Caco-2 (cell line): ENCODE data around the gene C3orf20. TPM values are rescaled to one million over a fixed set of nuclear protein-coding genes. Genes with fewer than 3 reads are reported as not detected.

Source experiments
- BruUV-seq: library from RNA; stranded (reverse); fragments of 400-500 nt; replicated peaks from 2 replicates; lab custom pipeline; 2021; lab: Mats Ljungman, UMichigan
- CTCF ChIA-PET: fragments of 300-600 bp; sonication (Branson Sonifier 250); formaldehyde crosslinking; loops from one replicate; lab custom pipeline; 2022; ENCODE audit warnings: antibody characterized with exemption; lab: Charles Lee
- POLR2A ChIA-PET: fragments of 300-600 bp; sonication (Branson Sonifier 250); formaldehyde crosslinking; loops from one replicate; lab custom pipeline; 2022; ENCODE audit warnings: antibody characterized with exemption; lab: Charles Lee
- DNase-seq, 2 experiments: peaks; one replicate each; pipeline versions ENCODE4 v3.0.0 to v3.0.0-alpha.2; 2020 to 2022
- H3K27me3 ChIP-seq: replicated peaks from 2 replicates; pipeline ENCODE4 v1.6.0; 2011; ENCODE audit warnings: low read length; ENCODE audit not compliant: control insufficient read depth, insufficient read depth
- H3K36me3 ChIP-seq: 2 replicates; pipeline ENCODE4 v1.5.1; 2011; ENCODE audit warnings: low read length; ENCODE audit not compliant: control insufficient read depth, insufficient read depth
- H3K4me1 ChIP-seq: fragments of 250-450 bp; sonication (Bioruptor Pico); 2 replicates; pipeline ENCODE4 v1.5.1; 2020; ENCODE audit warnings: mild to moderate bottlenecking
- H3K4me3 ChIP-seq: 2 replicates; pipeline ENCODE4 v1.5.1; 2011; ENCODE audit warnings: low read depth, mild to moderate bottlenecking, control low read depth, low read length
- H3K9me3 ChIP-seq: fragments of 250-450 bp; sonication (Bioruptor Pico); 2 replicates; pipeline ENCODE4 v1.5.1; 2020; ENCODE audit warnings: mild to moderate bottlenecking, moderate library complexity
- H3K27ac Mint-ChIP-seq: one replicate; pipeline ENCODE4 v1.8.0; 2022; ENCODE audit warnings: mixed read lengths; ENCODE audit not compliant: unreplicated experiment
- H3K27me3 Mint-ChIP-seq: one replicate; pipeline ENCODE4 v1.8.0; 2022; ENCODE audit warnings: mixed read lengths; ENCODE audit not compliant: insufficient read depth, unreplicated experiment
- H3K36me3 Mint-ChIP-seq: one replicate; pipeline ENCODE4 v1.8.0; 2022; ENCODE audit warnings: mild to moderate bottlenecking, mixed read lengths; ENCODE audit not compliant: insufficient read depth, unreplicated experiment
- H3K4me1 Mint-ChIP-seq: one replicate; pipeline ENCODE4 v1.8.0; 2022; ENCODE audit warnings: low read depth, mixed read lengths; ENCODE audit not compliant: unreplicated experiment
- H3K4me3 Mint-ChIP-seq: one replicate; pipeline ENCODE4 v1.8.0; 2022; ENCODE audit warnings: mild to moderate bottlenecking, moderate library complexity, mixed read lengths; ENCODE audit not compliant: unreplicated experiment
- H3K9me3 Mint-ChIP-seq: one replicate; pipeline ENCODE4 v1.8.0; 2022; ENCODE audit warnings: mixed read lengths; ENCODE audit not compliant: unreplicated experiment
- intact Hi-C: fragments of 100-400 bp; cut with micrococcal nuclease; formaldehyde crosslinking; loops from one replicate; pipeline ENCODE4 v1.10.0; 2022; ENCODE audit not compliant: unreplicated experiment
- total RNA-seq: library from RNA; stranded (reverse); gene quantifications from 2 replicates; pipeline ENCODE4 v1.2.3, GENCODE V29; 2022
- TF ChIP-seq, protein P1 (sequence below), 2 experiments: fragments of 200-600 bp in 1 of 2; IDR thresholded peaks; 1 replicate in 1 of 2; 2 replicates in 1 of 2; pipeline versions ENCODE4 v1.5.1 to v1.8.0; 2011 to 2022; ENCODE audit warnings: antibody characterized with exemption in 1 of 2, control low read depth in 1 of 2, inconsistent platforms in 1 of 2, low read depth in 1 of 2, low read length in 1 of 2, mild to moderate bottlenecking in 1 of 2, moderate library complexity in 1 of 2; ENCODE audit not compliant: insufficient read depth in 1 of 2, severe bottlenecking in 1 of 2, unreplicated experiment in 1 of 2

The C3orf20 gene
- total RNA-seq, 1 experiment from 2014 or later, result 0.09 TPM

DNA sequence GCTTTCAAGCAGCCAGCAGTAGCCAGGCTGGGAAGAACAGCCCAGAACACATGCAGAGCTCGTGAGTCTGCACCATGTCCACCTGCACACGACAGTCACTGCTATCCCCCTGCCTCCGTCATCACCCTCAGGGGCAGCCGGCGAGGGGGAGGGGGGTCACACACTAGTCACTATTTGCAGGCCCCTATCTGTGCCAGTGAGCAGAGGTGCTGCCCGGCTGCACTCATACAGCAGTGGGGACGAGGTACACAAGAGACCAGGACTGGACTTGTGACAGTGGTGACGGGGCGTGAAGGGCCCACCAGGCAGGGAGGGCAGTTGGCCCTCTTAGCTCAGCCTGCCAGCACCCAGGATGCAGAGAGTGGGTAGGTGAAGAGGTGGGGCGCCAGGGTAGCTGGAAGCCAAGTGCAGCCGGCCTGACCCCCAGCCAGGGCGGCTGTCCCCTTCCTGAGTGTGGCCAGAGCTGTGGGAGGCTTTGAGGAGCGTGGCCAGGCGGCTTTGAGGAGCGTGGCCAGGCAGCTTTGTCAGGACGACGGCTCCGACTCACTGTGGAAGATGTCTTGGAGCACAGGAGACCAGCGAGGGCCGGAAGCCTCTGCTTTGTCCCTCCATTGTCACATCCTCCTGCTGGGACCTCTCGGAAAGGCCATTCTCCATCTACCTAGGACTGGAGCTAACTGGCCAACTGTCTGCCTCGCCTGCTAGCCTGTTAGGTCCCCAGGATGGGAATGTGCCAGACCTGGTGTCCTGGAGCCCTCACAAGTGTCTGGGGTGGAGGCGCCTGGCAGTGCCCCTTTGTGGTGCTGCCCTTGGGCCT, 91.7 kb downstream of the C3orf20 start:
- H3K4me1 Mint-ChIP-seq, result no peaks in the 10 kb centered on the region
- BruUV-seq, result no TSS peak

DNA sequence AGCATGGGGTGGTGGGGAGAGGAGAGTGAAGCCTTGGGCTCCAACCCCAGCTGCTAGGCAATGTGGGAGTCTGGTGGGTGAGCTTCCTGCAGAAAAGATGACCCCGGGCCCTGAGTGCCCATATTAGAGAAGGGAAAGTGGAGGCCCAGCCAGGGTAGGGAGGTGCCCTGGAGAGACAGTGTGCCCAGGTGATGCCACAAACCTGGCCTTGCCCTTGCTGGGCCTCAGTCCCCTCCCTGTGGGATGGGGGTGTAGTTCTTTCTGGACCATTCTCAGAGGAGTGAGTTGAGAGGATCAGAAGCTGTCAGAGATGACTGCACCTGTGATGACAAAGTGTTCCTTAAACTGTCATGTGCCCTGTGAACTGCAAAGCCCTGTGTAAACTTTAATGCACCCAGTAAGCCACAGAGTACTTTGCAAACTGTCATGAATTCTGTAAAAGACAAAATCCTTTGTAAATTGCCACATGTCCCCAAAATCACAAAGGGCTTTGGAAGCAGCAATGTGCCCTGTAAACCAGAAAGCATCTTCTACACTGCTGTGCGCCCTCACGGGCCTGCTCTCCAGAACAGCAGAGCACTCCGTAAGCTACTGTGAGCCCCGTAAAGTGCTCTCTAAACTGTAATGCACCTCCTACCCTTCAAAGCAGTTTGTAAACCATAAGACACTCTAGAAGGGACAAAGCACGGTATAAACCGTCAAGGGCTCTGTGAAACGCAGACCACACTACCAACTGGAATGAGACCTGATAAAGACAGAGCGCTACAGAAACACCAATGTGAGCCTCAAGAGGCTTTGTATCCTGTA, 92.5 kb downstream of the C3orf20 start:
- H3K27me3 Mint-ChIP-seq, result peaks cover 7% of the 10 kb centered on the region
- no peak overlapping the region for H3K4me3 Mint-ChIP-seq
- POLR2A ChIA-PET, result no interaction called here
- TF ChIP-seq, protein P1, sequence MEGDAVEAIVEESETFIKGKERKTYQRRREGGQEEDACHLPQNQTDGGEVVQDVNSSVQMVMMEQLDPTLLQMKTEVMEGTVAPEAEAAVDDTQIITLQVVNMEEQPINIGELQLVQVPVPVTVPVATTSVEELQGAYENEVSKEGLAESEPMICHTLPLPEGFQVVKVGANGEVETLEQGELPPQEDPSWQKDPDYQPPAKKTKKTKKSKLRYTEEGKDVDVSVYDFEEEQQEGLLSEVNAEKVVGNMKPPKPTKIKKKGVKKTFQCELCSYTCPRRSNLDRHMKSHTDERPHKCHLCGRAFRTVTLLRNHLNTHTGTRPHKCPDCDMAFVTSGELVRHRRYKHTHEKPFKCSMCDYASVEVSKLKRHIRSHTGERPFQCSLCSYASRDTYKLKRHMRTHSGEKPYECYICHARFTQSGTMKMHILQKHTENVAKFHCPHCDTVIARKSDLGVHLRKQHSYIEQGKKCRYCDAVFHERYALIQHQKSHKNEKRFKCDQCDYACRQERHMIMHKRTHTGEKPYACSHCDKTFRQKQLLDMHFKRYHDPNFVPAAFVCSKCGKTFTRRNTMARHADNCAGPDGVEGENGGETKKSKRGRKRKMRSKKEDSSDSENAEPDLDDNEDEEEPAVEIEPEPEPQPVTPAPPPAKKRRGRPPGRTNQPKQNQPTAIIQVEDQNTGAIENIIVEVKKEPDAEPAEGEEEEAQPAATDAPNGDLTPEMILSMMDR (IDR thresholded peaks at IDR 0.05; ENCODE audit: insufficient read depth in 1 of 2, low read depth in 1 of 2, low read length in 1 of 2, severe bottlenecking in 1 of 2, unreplicated experiment in 1 of 2), result no peak
- no peaks in the 10 kb centered on the region for H3K4me1 Mint-ChIP-seq
- Histone ChIP-seq H3K4me3 (no peak overlapping the region), H3K27me3 (no peaks in the 10 kb centered on the region; the same call in 1 of the 2 replicates), H3K36me3 (no peaks in the 10 kb centered on the region), H3K9me3 (no peaks in the 10 kb centered on the region), H3K4me1 (no peaks in the 10 kb centered on the region)
- CTCF ChIA-PET, result no interaction called here
- H3K27ac Mint-ChIP-seq, result no peak overlapping the region
- no peaks in the 10 kb centered on the region for H3K9me3 Mint-ChIP-seq
- H3K36me3 Mint-ChIP-seq, result no peaks in the 10 kb centered on the region
- no TSS peak for BruUV-seq
- DNase-seq, result no peak
- intact Hi-C loops, result no loop called here

More for the DNA sequence above, 91.7 kb downstream of the C3orf20 start:
- Mint-ChIP-seq H3K4me3 (no peak overlapping the region), H3K36me3 (no peaks in the 10 kb centered on the region), H3K27me3 (peaks cover 7% of the 10 kb centered on the region), H3K27ac (no peak overlapping the region), H3K9me3 (no peaks in the 10 kb centered on the region)
- TF ChIP-seq, protein P1 (IDR thresholded peaks at IDR 0.05; ENCODE audit: insufficient read depth in 1 of 2, low read depth in 1 of 2, low read length in 1 of 2, severe bottlenecking in 1 of 2, unreplicated experiment in 1 of 2), result no peak
- Histone ChIP-seq H3K4me1 (no peaks in the 10 kb centered on the region), H3K27me3 (no peaks in the 10 kb centered on the region; the same call in 1 of the 2 replicates), H3K4me3 (no peak overlapping the region), H3K36me3 (no peaks in the 10 kb centered on the region), H3K9me3 (no peaks in the 10 kb centered on the region)
- POLR2A ChIA-PET, result no interaction called here
- DNase-seq, result no peak
- intact Hi-C loops, result no loop called here
- CTCF ChIA-PET, result no interaction called here

DNA sequence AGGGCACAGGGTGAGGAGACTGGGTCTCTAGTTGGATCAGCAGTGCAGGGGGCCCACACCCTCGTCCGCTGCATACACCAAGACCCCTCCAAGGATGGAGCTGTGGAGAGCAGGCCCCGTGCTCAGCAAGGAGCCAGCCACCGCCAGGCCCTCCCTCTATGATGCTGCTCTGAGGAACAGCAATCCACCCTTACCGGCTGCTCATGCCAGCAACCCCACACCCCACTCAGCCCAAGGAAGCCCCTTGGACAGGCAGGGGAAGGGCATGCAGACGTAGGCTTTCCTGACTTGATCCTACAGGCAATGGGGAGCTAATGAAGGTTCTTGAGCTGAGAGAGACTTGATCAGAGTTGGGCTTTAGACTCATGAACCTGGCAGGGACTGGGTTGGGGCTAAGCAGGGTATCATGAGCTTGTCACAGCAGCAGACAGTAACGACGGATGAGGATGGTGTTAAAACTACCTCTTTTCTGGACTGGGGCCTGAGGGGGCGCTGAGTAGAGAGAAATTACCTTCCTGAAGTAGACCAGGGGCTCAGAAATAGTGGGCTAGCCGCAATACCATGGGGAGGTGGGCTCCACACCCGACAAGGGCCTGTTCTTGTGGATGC, 93.3 kb downstream of the C3orf20 start:
- TF ChIP-seq, protein P1 (IDR thresholded peaks at IDR 0.05; ENCODE audit: insufficient read depth in 1 of 2, low read depth in 1 of 2, low read length in 1 of 2, severe bottlenecking in 1 of 2, unreplicated experiment in 1 of 2), result no peak
- CTCF ChIA-PET, result interaction anchor here (1.6 kb wide), 1 partner anchor 13 kb away, joined by 14 read pairs; no protein-coding TSS in a partner anchor
- no peak overlapping the region for H3K4me3 ChIP-seq
- H3K4me3 Mint-ChIP-seq, result no peak overlapping the region
- H3K36me3 ChIP-seq, result no peaks in the 10 kb centered on the region
- H3K27me3 ChIP-seq, result no peaks in the 10 kb centered on the region; the same call in 1 of the 2 replicates
- no peaks in the 10 kb centered on the region for H3K9me3 Mint-ChIP-seq
- no peaks in the 10 kb centered on the region for H3K9me3 ChIP-seq
- no peak overlapping the region for H3K27ac Mint-ChIP-seq
- peaks cover 7% of the 10 kb centered on the region for H3K27me3 Mint-ChIP-seq
- POLR2A ChIA-PET, result no interaction called here
- no peak for DNase-seq
- H3K36me3 Mint-ChIP-seq, result no peaks in the 10 kb centered on the region
- no TSS peak for BruUV-seq
- intact Hi-C loops, result no loop called here
- H3K4me1 Mint-ChIP-seq, result no peaks in the 10 kb centered on the region
- no peaks in the 10 kb centered on the region for H3K4me1 ChIP-seq
